Stimulated activated CD8-positive, alpha-beta memory T cell treated with anti-CD3 and anti-CD28 coated beads, Interleukin-15, amount 100 ng/mL, for 1 hour (primary cell): ENCODE data around the gene GREM2.

ENCODE experiments used
- DNase-seq: peaks from one replicate; pipeline ENCODE4 v3.0.0-alpha.2; 2020; ENCODE audit warnings: low read depth

Gene GREM2

DNA sequence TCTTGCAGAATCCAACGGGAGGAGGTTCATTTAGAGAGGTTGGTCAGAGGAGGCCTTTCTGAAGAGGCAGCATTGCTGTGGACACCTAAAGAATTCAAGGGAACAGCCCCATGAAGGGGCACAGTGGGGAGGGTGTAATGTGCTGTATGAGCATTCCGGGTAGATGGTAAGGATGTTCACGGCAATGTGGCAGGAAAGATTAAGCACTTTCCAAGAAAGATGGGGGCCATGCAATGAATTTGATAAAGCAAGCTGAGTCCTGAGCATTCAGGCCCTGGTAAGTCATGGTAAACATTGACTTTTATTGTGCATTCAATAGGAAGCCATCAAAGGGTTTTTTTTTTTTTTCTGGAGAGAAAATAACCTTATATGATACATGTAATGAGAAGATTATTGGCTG, 166.6 kb downstream of the GREM2 start:
- no peak for DNase-seq

GRCh38 chr1:240441669-240442068, 170.3 kb downstream of the GREM2 start:
- DNase-seq: no peak
